Fibroblast of lung (primary cell): ENCODE data around the gene MAP1LC3B.

ENCODE experiments used
- CTCF ChIP-seq, 2 donors: IDR thresholded peaks in 1 of 2; conservative IDR thresholded peaks in 1 of 2; 1 replicate in 1 of 2; 2 replicates in 1 of 2; pipeline ENCODE4 v1.5.1; 2011 to 2012; ENCODE audit warnings: low read length in 2 of 2, control low read depth in 1 of 2, inconsistent platforms in 1 of 2, low read depth in 1 of 2, mild to moderate bottlenecking in 1 of 2
- EZH2 ChIP-seq: IDR thresholded peaks from 2 replicates; pipeline ENCODE4 v1.5.1; 2012; ENCODE audit warnings: low read length, control low read depth, mild to moderate bottlenecking; ENCODE audit errors: missing control alignments

GRCh38 chr16:87368029-87368770 is 23.9 kb upstream of the MAP1LC3B start:
- no peak for TF ChIP-seq CTCF (conservative IDR thresholded peaks at IDR 0.05 in 1 of 2, IDR thresholded peaks at IDR 0.05 in 1 of 2; ENCODE audit: low read depth in 1 of 2, low read length in 2 of 2)
- no peak for TF ChIP-seq EZH2
